ENCODE measurements around the gene SLC35E3.

SLC35E3 gene

GRCh38 chr12:68812553-68813241 is 66.7 kb downstream of the SLC35E3 start:
- TF ChIP-seq CTBP1 (IDR thresholded peaks at IDR 0.05; ENCODE audit: borderline replicate concordance) (no peak), FOXM1 (IDR thresholded peaks at IDR 0.05; ENCODE audit: borderline replicate concordance) (no peak), FOXK2 (IDR thresholded peaks at IDR 0.05) (no peak), NFRKB (IDR thresholded peaks at IDR 0.05) (no peak), TARDBP (IDR thresholded peaks at IDR 0.05) (no peak), PKNOX1 (IDR thresholded peaks at IDR 0.05) (no peak), FOXA1 (IDR thresholded peaks at IDR 0.05) (no peak), SP1 (IDR thresholded peaks at IDR 0.05) (no peak), ARNT (IDR thresholded peaks at IDR 0.05) (no peak), LEF1 (IDR thresholded peaks at IDR 0.05; ENCODE audit: borderline replicate concordance) (no peak), ELF4 (IDR thresholded peaks at IDR 0.05) (no peak), HDGF (IDR thresholded peaks at IDR 0.05; ENCODE audit: borderline replicate concordance) (no peak), L3MBTL2 (conservative IDR thresholded peaks at IDR 0.05) (no peak)
- no peak for DNase-seq (ENCODE audit: extremely low spot score)
- POLR2A ChIA-PET: interaction anchor here (0.6 to 0.7 kb wide), 2 partner anchors 66 to 1539 kb away, joined by 3 to 5 read pairs; partner anchors contain the start of gene SLC35E3
- CTCF ChIA-PET: interaction anchor here (0.5 to 1.4 kb wide), 3 partner anchors 19 to 589 kb away, joined by 3 to 5 read pairs (median 3); no protein-coding TSS in a partner anchor

GRCh38 chr12:68813242-68813593 is 67.2 kb downstream of the SLC35E3 start:
- DNase-seq (ENCODE audit: extremely low spot score): no peak
- ChIA-PET POLR2A (no interaction called here), CTCF (no interaction called here)

GRCh38 chr12:68814490-68815231 is 68.7 kb downstream of the SLC35E3 start:
- CTCF ChIA-PET: interaction anchor here (0.8 kb wide), 1 partner anchor 16 kb away, joined by 3 read pairs; no protein-coding TSS in a partner anchor
- no peak for DNase-seq (ENCODE audit: extremely low spot score)
- no peak for TF ChIP-seq NFRKB (IDR thresholded peaks at IDR 0.05)
- no peak for TF ChIP-seq CTBP1 (IDR thresholded peaks at IDR 0.05; ENCODE audit: borderline replicate concordance)
- TF ChIP-seq FOXA1 (IDR thresholded peaks at IDR 0.05): no peak
- no peak for TF ChIP-seq ARNT (IDR thresholded peaks at IDR 0.05)
- TF ChIP-seq L3MBTL2 (conservative IDR thresholded peaks at IDR 0.05): no peak
- no peak for TF ChIP-seq ELF4 (IDR thresholded peaks at IDR 0.05)
- TF ChIP-seq BHLHE40 (IDR thresholded peaks at IDR 0.05; ENCODE audit: borderline replicate concordance): no peak
- no peak for TF ChIP-seq HDGF (IDR thresholded peaks at IDR 0.05; ENCODE audit: borderline replicate concordance)
- no peak for TF ChIP-seq LEF1 (IDR thresholded peaks at IDR 0.05; ENCODE audit: borderline replicate concordance)
- no peak for TF ChIP-seq ZNF384 (IDR thresholded peaks at IDR 0.05)
- TF ChIP-seq TARDBP (IDR thresholded peaks at IDR 0.05): no peak
- TF ChIP-seq SP1 (IDR thresholded peaks at IDR 0.05): no peak
- no peak for TF ChIP-seq FOXM1 (IDR thresholded peaks at IDR 0.05; ENCODE audit: borderline replicate concordance)
- TF ChIP-seq SUZ12 (IDR thresholded peaks at IDR 0.05): no peak
- TF ChIP-seq PKNOX1 (IDR thresholded peaks at IDR 0.05): no peak
- no peak for TF ChIP-seq FOXK2 (IDR thresholded peaks at IDR 0.05)
- POLR2A ChIA-PET: no interaction called here

More at GRCh38 chr12:68813242-68813593, 67.2 kb downstream of the SLC35E3 start:
- TF ChIP-seq L3MBTL2 (conservative IDR thresholded peaks at IDR 0.05) (no peak), HDGF (IDR thresholded peaks at IDR 0.05; ENCODE audit: borderline replicate concordance) (no peak), FOXM1 (IDR thresholded peaks at IDR 0.05; ENCODE audit: borderline replicate concordance) (no peak), ELF4 (IDR thresholded peaks at IDR 0.05) (no peak)

- ChIA-PET CTCF (interaction anchor here (0.8 kb wide), 1 partner anchor 15 kb away, joined by 3 read pairs; no protein-coding TSS in a partner anchor), POLR2A (no interaction called here)
- TF ChIP-seq FOXM1 (IDR thresholded peaks at IDR 0.05; ENCODE audit: borderline replicate concordance) (no peak), BHLHE40 (IDR thresholded peaks at IDR 0.05; ENCODE audit: borderline replicate concordance) (no peak), FOXA1 (IDR thresholded peaks at IDR 0.05) (no peak), ZNF384 (IDR thresholded peaks at IDR 0.05) (no peak), SP1 (IDR thresholded peaks at IDR 0.05) (no peak), HDGF (IDR thresholded peaks at IDR 0.05; ENCODE audit: borderline replicate concordance) (no peak), SUZ12 (IDR thresholded peaks at IDR 0.05) (no peak), FOXK2 (IDR thresholded peaks at IDR 0.05) (no peak), LEF1 (IDR thresholded peaks at IDR 0.05; ENCODE audit: borderline replicate concordance) (no peak), NFRKB (IDR thresholded peaks at IDR 0.05) (no peak), CTBP1 (IDR thresholded peaks at IDR 0.05; ENCODE audit: borderline replicate concordance) (no peak), PKNOX1 (IDR thresholded peaks at IDR 0.05) (no peak), ARNT (IDR thresholded peaks at IDR 0.05) (no peak), L3MBTL2 (conservative IDR thresholded peaks at IDR 0.05) (no peak), TARDBP (IDR thresholded peaks at IDR 0.05) (no peak), ELF4 (IDR thresholded peaks at IDR 0.05) (no peak)
- DNase-seq (ENCODE audit: extremely low spot score): no peak
These were observed 69.4 kb downstream of the SLC35E3 start for GRCh38 chr12:68815232-68815927.

All from HEK293T (cell line).